Suprapubic skin (tissue), 3 donors: Measurements from ENCODE around the gene ZNF483.

Source experiments
- CTCF ChIP-seq, 2 donors: fragments of 200-600 bp in 1 of 2; fragments of 450-650 bp in 1 of 2; sonication (generic) in 1 of 2; IDR thresholded peaks; one replicate each; pipeline ENCODE4 v1.5.1; 2016 to 2019; ENCODE audit warnings: antibody characterized with exemption in 2 of 2, mild to moderate bottlenecking in 1 of 2, moderate library complexity in 1 of 2
- EP300 ChIP-seq: sonication (generic); formaldehyde crosslinking; IDR thresholded peaks from one replicate; pipeline ENCODE4 v1.6.1; 2017; ENCODE audit warnings: antibody characterized with exemption
- POLR2A ChIP-seq, 2 donors: fragments of 450-650 bp; IDR thresholded peaks; one replicate each; pipeline ENCODE4 v1.6.1; 2017; ENCODE audit warnings: antibody characterized with exemption in 2 of 2, mild to moderate bottlenecking in 2 of 2, moderate library complexity in 2 of 2

- TF ChIP-seq CTCF (IDR thresholded peaks at IDR 0.05) (no peak), EP300 (no peak), POLR2A (IDR thresholded peaks at IDR 0.05) (no peak)
These were observed 73.7 kb downstream of the ZNF483 start for GRCh38 chr9:111598733-111599091.
